AG04450 (cell line): ENCODE measurements around the gene DCAF5. TPM values are rescaled to one million over a fixed set of nuclear protein-coding genes. Genes with fewer than 3 reads are reported as not detected.
A peak's percentile ranks its signal among the peaks of the same experiment; 100 is the strongest.

ENCODE experiments used
- CTCF ChIA-PET: fragments of 300-600, 350-600 bp; formaldehyde crosslinking; extraction: SDS; loops from one replicate; lab custom pipeline; 2022; ENCODE audit warnings: antibody characterized with exemption, inconsistent platforms; lab: Charles Lee
- POLR2A ChIA-PET: fragments of 350-600 bp; formaldehyde crosslinking; extraction: SDS; loops from one replicate; lab custom pipeline; 2021; ENCODE audit warnings: antibody characterized with exemption, inconsistent platforms; lab: Yijun Ruan, JAX
- DNase-seq: peaks from one replicate; pipeline ENCODE4 v3.0.0-alpha.2; 2011; ENCODE audit warnings: low read depth, low spot score
- H3K27ac ChIP-seq: one replicate; pipeline ENCODE4 v1.5.1; 2012; ENCODE audit warnings: low read depth, low read length, control low read depth
- H3K27me3 ChIP-seq: one replicate; pipeline ENCODE4 v1.6.0; 2012; ENCODE audit warnings: low read length; ENCODE audit not compliant: control insufficient read depth, insufficient read depth
- H3K4me3 ChIP-seq: 2 replicates; pipeline ENCODE4 v1.5.1; 2011; ENCODE audit warnings: mild to moderate bottlenecking, low read depth, low read length, control low read depth
- H3K9me3 ChIP-seq: 2 replicates; pipeline ENCODE4 v1.5.1; 2012; ENCODE audit warnings: low read length; ENCODE audit not compliant: control insufficient read depth, insufficient read depth
- polyA plus RNA-seq: library from polyadenylated mRNA; depleted of rRNA; stranded (reverse); fragments of >200 nt; gene quantifications from 2 replicates; pipeline ENCODE4 v1.2.3, GENCODE V29; 2011
- TF ChIP-seq, protein P1 (sequence below): IDR thresholded peaks from 2 replicates; pipeline ENCODE4 v1.5.1; 2011; ENCODE audit warnings: low read depth, low read length, control low read depth, inconsistent platforms

The DCAF5 gene
- polyA plus RNA-seq, 1 experiment = 32.4 TPM

DNA sequence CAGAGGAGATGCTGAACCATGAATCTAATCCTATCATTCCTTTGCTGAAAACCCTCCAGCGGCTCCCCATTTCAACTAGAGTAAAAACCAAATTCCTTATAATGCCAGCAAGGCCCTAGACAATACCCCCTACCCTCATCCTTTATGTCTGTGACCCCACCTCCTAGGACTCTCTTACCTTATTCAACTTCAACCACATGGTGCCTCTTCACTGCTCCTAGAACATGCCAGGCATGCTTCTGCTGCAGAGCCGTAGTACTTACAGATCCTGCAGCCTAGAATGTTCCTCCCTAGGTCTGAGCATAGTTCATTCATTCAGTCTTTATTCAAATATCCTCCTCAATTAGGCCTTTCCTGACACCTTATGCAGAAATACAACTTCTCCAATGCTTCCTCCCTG lies 54.9 kb downstream of the DCAF5 start:
- TF ChIP-seq, protein P1, sequence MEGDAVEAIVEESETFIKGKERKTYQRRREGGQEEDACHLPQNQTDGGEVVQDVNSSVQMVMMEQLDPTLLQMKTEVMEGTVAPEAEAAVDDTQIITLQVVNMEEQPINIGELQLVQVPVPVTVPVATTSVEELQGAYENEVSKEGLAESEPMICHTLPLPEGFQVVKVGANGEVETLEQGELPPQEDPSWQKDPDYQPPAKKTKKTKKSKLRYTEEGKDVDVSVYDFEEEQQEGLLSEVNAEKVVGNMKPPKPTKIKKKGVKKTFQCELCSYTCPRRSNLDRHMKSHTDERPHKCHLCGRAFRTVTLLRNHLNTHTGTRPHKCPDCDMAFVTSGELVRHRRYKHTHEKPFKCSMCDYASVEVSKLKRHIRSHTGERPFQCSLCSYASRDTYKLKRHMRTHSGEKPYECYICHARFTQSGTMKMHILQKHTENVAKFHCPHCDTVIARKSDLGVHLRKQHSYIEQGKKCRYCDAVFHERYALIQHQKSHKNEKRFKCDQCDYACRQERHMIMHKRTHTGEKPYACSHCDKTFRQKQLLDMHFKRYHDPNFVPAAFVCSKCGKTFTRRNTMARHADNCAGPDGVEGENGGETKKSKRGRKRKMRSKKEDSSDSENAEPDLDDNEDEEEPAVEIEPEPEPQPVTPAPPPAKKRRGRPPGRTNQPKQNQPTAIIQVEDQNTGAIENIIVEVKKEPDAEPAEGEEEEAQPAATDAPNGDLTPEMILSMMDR = no peak
- no peak overlapping the region for H3K27ac ChIP-seq
- no peak for DNase-seq
- no peaks in the 10 kb centered on the region for H3K9me3 ChIP-seq
- no peaks in the 10 kb centered on the region for H3K27me3 ChIP-seq
- ChIA-PET CTCF (interaction anchor here (0.9 to 3.1 kb wide), 6 partner anchors 9 to 235 kb away, joined by 4 to 11 read pairs (median 8); no protein-coding TSS in a partner anchor), POLR2A (interaction anchor here (0.7 kb wide), 1 partner anchor 187 kb away, joined by 6 read pairs; no protein-coding TSS in a partner anchor)
- no peak overlapping the region for H3K4me3 ChIP-seq

DNA sequence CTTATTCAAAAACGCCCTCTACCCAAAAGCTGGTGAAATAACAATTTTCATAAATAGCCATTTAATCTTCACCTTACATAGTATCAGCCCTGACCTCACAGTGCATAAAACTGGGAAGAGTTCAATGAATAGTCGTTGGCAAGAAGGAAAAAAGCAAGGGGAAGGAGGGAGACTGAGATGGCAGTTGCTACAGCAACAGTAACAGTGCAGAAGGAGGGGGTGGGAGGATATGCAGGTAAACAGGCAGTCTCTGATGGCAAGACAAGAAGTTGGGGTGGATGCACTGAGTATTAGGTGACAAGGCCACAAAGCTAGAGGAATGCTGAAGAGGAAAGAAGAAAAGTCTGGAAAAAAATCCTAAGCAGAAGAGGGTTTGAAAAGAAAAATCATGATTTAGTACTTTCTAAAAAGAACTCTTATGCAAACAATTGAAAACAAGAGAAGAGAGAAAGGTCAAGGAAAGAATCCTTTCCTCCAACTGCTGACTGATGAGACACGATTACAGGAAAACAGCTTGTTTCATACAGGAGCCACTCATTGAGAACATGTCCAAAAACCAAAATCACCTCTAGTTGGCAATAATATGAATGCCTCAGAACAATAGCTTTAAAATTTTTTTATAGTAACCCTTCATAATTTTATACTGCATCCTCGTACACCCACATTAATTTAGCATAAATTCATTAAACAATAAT lies 56.0 kb downstream of the DCAF5 start:
- ChIA-PET CTCF (interaction anchor here (0.5 to 1.5 kb wide), 2 partner anchors 11 to 55 kb away, joined by 3 to 9 read pairs; no protein-coding TSS in a partner anchor), POLR2A (interaction anchor here (0.7 kb wide), 1 partner anchor 136 kb away, joined by 3 read pairs; no protein-coding TSS in a partner anchor)
- no peak for DNase-seq
- Histone ChIP-seq H3K27ac (no peak overlapping the region), H3K4me3 (no peak overlapping the region), H3K9me3 (no peaks in the 10 kb centered on the region), H3K27me3 (no peaks in the 10 kb centered on the region)
- TF ChIP-seq, protein P1 = no peak

DNA sequence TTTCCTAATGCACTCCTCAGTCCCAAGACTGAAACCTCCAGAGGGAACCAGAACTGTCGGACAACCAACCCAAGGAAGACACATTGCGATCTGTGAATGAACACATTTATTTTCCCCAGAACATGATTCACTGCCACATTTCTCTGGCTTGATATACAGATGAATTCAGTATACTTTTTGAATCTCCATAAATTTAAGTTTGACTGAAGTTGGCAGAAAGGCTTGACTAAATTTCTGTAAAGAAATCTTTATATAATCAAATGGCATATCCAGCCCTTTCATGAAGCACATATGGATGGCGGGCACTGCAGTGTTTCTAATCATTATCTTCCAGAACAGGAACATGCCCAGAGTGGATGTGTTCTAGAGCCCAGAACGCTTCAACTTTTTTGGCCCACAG lies 56.7 kb downstream of the DCAF5 start:
- DNase-seq = no peak
- TF ChIP-seq, protein P1 = no peak
- Histone ChIP-seq H3K27ac (no peak overlapping the region), H3K27me3 (no peaks in the 10 kb centered on the region), H3K4me3 (no peak overlapping the region), H3K9me3 (no peaks in the 10 kb centered on the region)
- CTCF ChIA-PET = interaction anchor here (1.1 kb wide), 1 partner anchor 185 kb away, joined by 3 read pairs; no protein-coding TSS in a partner anchor
- POLR2A ChIA-PET = interaction anchor here (0.7 kb wide), 1 partner anchor 135 kb away, joined by 3 read pairs; no protein-coding TSS in a partner anchor

DNA sequence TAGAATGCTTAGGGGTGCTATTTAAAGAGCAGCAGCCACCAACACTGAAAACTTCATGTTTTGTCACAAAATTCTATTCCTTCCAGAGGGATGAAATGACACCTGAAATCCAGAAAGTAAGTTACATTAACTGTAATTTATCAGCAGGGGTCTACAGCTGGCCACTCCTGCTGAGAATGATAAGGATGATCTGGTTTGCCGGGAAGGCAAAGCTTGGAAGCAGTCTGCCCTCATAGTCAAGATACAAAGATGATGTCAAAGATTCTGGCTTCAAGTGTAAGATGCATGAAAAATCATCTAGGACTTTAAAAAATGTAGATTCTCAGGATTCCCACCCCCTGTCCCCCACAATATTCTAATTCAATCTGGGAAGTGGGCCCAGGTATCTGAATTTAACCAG lies 58.4 kb downstream of the DCAF5 start:
- no peak for DNase-seq
- H3K4me3 ChIP-seq = no peak overlapping the region
- POLR2A ChIA-PET = interaction anchor here (1.0 kb wide), 2 partner anchors 15 to 125 kb away, joined by 3 read pairs; no protein-coding TSS in a partner anchor
- no peaks in the 10 kb centered on the region for H3K27me3 ChIP-seq
- TF ChIP-seq, protein P1 = no peak
- peak overlapping the region; percentile 73 for H3K27ac ChIP-seq
- CTCF ChIA-PET = no interaction called here
- H3K9me3 ChIP-seq = no peaks in the 10 kb centered on the region
